Keratinocyte (primary cell): ENCODE results near the gene ABCA12. TPM values are rescaled to one million over a fixed set of nuclear protein-coding genes. Genes with fewer than 3 reads are reported as not detected.

ENCODE experiments used
- DNase-seq: peaks from one replicate; pipeline ENCODE4 v3.0.0-alpha.2; 2011; ENCODE audit warnings: low read depth, missing footprints, low spot score
- FAIRE-seq: peaks from 2 replicates; lab custom pipeline; 2011; peaks lifted over from hg19 to GRCh38; lab: Jason Lieb, UNC
- H2AFZ ChIP-seq: 2 replicates; pipeline ENCODE4 v1.6.0; 2012; ENCODE audit warnings: low read length, control low read depth, inconsistent platforms; ENCODE audit not compliant: control insufficient read depth
- H3K27ac ChIP-seq: 2 replicates; pipeline ENCODE4 v1.5.1; 2011; ENCODE audit warnings: low read length; ENCODE audit not compliant: control insufficient read depth, insufficient read depth
- H3K27me3 ChIP-seq: 3 replicates; pipeline ENCODE4 v1.6.0; 2011; ENCODE audit warnings: low read length; ENCODE audit not compliant: control insufficient read depth, insufficient read depth; ENCODE audit errors: extremely low read depth
- H3K36me3 ChIP-seq, 2 experiments: 2 replicates in 1 of 2; 3 replicates in 1 of 2; pipeline ENCODE4 v1.5.1; 2011; ENCODE audit warnings: low read length in 2 of 2, mild to moderate bottlenecking in 1 of 2; ENCODE audit not compliant: control insufficient read depth in 2 of 2, insufficient read depth in 2 of 2; ENCODE audit errors: extremely low read depth in 1 of 2
- H3K4me1 ChIP-seq: 3 replicates; pipeline ENCODE4 v1.5.1; 2011; ENCODE audit warnings: low read length; ENCODE audit not compliant: control insufficient read depth, insufficient read depth; ENCODE audit errors: extremely low read depth
- H3K4me2 ChIP-seq: 3 replicates; pipeline ENCODE4 v1.6.0; 2011; ENCODE audit warnings: low read depth, low read length; ENCODE audit not compliant: control insufficient read depth, insufficient read depth; ENCODE audit errors: extremely low read depth
- H3K4me3 ChIP-seq, 3 experiments: fragments of 200-600 bp in 1 of 3; sonication (generic) in 1 of 3; 2 replicates in 2 of 3; 3 replicates in 1 of 3; pipeline ENCODE4 v1.5.1; 2011 to 2016; ENCODE audit warnings: low read length in 3 of 3, mild to moderate bottlenecking in 3 of 3, control low read depth in 2 of 3, inconsistent platforms in 1 of 3, low read depth in 1 of 3, mixed read lengths in 1 of 3, mixed run types in 1 of 3, moderate library complexity in 1 of 3; ENCODE audit not compliant: control insufficient read depth in 2 of 3, insufficient read depth in 2 of 3; ENCODE audit errors: extremely low read depth in 1 of 3
- H3K79me2 ChIP-seq: 2 replicates; pipeline ENCODE4 v1.6.0; 2012; ENCODE audit warnings: low read length; ENCODE audit not compliant: control insufficient read depth, insufficient read depth
- H3K9ac ChIP-seq: 3 replicates; pipeline ENCODE4 v1.6.0; 2011; ENCODE audit warnings: low read length; ENCODE audit not compliant: control insufficient read depth, insufficient read depth; ENCODE audit errors: extremely low read depth
- H3K9me1 ChIP-seq: 3 replicates; pipeline ENCODE4 v1.6.0; 2011; ENCODE audit warnings: low read length; ENCODE audit not compliant: control insufficient read depth, insufficient read depth; ENCODE audit errors: extremely low read depth
- H3K9me3 ChIP-seq: 2 replicates; pipeline ENCODE4 v1.5.1; 2012; ENCODE audit warnings: low read depth, low read length; ENCODE audit not compliant: control insufficient read depth
- H4K20me1 ChIP-seq: 3 replicates; pipeline ENCODE4 v1.6.0; 2011; ENCODE audit warnings: low read length; ENCODE audit not compliant: control insufficient read depth, insufficient read depth; ENCODE audit errors: extremely low read depth
- CTCF ChIP-seq, 3 experiments: IDR thresholded peaks in 1 of 3; conservative IDR thresholded peaks in 1 of 3; optimal IDR thresholded peaks in 1 of 3; 2 replicates in 2 of 3; 3 replicates in 1 of 3; pipeline versions ENCODE3 to v1.5.1; 2011; ENCODE audit warnings: low read length in 3 of 3, mild to moderate bottlenecking in 3 of 3, moderate library complexity in 2 of 3, control low read depth in 1 of 3, inconsistent platforms in 1 of 3; ENCODE audit not compliant: insufficient read depth in 2 of 3; ENCODE audit errors: extremely low read depth in 1 of 3
- EZH2 ChIP-seq: IDR thresholded peaks from one replicate; pipeline ENCODE4 v1.6.1; 2012; ENCODE audit warnings: inconsistent platforms, mild to moderate bottlenecking, low read length, moderate library complexity
- dilution Hi-C: fragments of 300-500 bp; cut with MboI; formaldehyde crosslinking; loops from one replicate; pipeline ENCODE4 v1.7.0; 2020; ENCODE audit warnings: low sequenced_read_pairs; ENCODE audit not compliant: extremely low pct_ligation_motif_present
- polyA plus RNA-seq, 5 experiments: library from polyadenylated mRNA; depleted of rRNA in 3 of 5; stranded (reverse) in 3 of 5; stranded (forward) in 1 of 5; unstranded in 1 of 5; fragments of >200 nt; gene quantifications; 1 replicate in 1 of 5; 2 replicates in 3 of 5; 3 replicates in 1 of 5; pipeline versions ENCODE4 v1.2.1 to v1.2.3, GENCODE V29; 2011 to 2012; ENCODE audit warnings: missing spikeins in 2 of 5, low read depth in 1 of 5, low replicate concordance in 1 of 5

The ABCA12 gene
- polyA plus RNA-seq, 1 donor (not counting 4 experiments of a cell fraction or from before 2014, with no cell fraction given) = 10.9 TPM

- H3K4me1 ChIP-seq = peaks cover 20% of the 10 kb centered on the region
- FAIRE-seq (no peak), DNase-seq (no peak)
- no peak overlapping the region for H3K27ac ChIP-seq
- no peaks in the 10 kb centered on the region for H3K9me3 ChIP-seq
- no peaks in the 10 kb centered on the region for H4K20me1 ChIP-seq
- H3K4me2 ChIP-seq = no peak overlapping the region
- H3K27me3 ChIP-seq = no peaks in the 10 kb centered on the region
- TF ChIP-seq CTCF (optimal IDR thresholded peaks at IDR 0.05 in 1 of 3, IDR thresholded peaks at IDR 0.05 in 1 of 3, conservative IDR thresholded peaks at IDR 0.05 in 1 of 3; ENCODE audit: extremely low read depth in 1 of 3, insufficient read depth in 2 of 3, low read length in 3 of 3) = no peak
- TF ChIP-seq EZH2 = no peak
- dilution Hi-C loops = no loop called here
- no peak overlapping the region for H3K9ac ChIP-seq
- H2AFZ ChIP-seq = peak overlapping the region; percentile 16
- H3K9me1 ChIP-seq = no peaks in the 10 kb centered on the region
- H3K79me2 ChIP-seq = no peaks in the 10 kb centered on the region
- no peak overlapping the region for H3K4me3 ChIP-seq
- no peaks in the 10 kb centered on the region for H3K36me3 ChIP-seq
These were observed 27.5 kb downstream of the ABCA12 start for GRCh38 chr2:215110918-215111317.

- dilution Hi-C loops = no loop called here
These were observed 31.0 kb downstream of the ABCA12 start for GRCh38 chr2:215107216-215108056.

More at GRCh38 chr2:215107216-215108056, 31.0 kb downstream of the ABCA12 start:
- Histone ChIP-seq H3K36me3 (no peaks in the 10 kb centered on the region), H3K27me3 (no peaks in the 10 kb centered on the region), H3K9me3 (no peaks in the 10 kb centered on the region), H4K20me1 (no peaks in the 10 kb centered on the region), H3K4me3 (no peak overlapping the region), H3K27ac (peak overlapping the region; percentile 91), H3K9ac (no peak overlapping the region), H3K9me1 (no peaks in the 10 kb centered on the region), H3K79me2 (no peaks in the 10 kb centered on the region), H3K4me2 (peak overlapping the region; percentile 4), H2AFZ (peak overlapping the region; percentile 16), H3K4me1 (peaks cover 28% of the 10 kb centered on the region)
- FAIRE-seq (peak; percentile 62), DNase-seq (no peak)
- TF ChIP-seq CTCF (optimal IDR thresholded peaks at IDR 0.05 in 1 of 3, IDR thresholded peaks at IDR 0.05 in 1 of 3, conservative IDR thresholded peaks at IDR 0.05 in 1 of 3; ENCODE audit: extremely low read depth in 1 of 3, insufficient read depth in 2 of 3, low read length in 3 of 3) = no peak
- TF ChIP-seq EZH2 = no peak
